Upper lobe of left lung (tissue), 4 donors: ENCODE measurements around the gene IQSEC1.

Source experiments
- CTCF ChIP-seq, 6 experiments: fragments of 450-650 bp in 4 of 6; fragments of 200-600 bp in 2 of 6; sonication (generic) in 2 of 6; IDR thresholded peaks; one replicate each; pipeline ENCODE4 v1.5.1; 2016 to 2019; ENCODE audit warnings: antibody characterized with exemption in 6 of 6
- EP300 ChIP-seq, 4 donors: sonication (generic); formaldehyde crosslinking; IDR thresholded peaks; one replicate each; pipeline ENCODE4 v1.5.1; 2017; ENCODE audit warnings: antibody characterized with exemption in 4 of 4, control low read depth in 2 of 4
- POLR2A ChIP-seq, 4 donors: fragments of 450-650 bp; IDR thresholded peaks; one replicate each; pipeline ENCODE4 v1.5.1; 2016 to 2017; ENCODE audit warnings: antibody characterized with exemption in 4 of 4, mild to moderate bottlenecking in 2 of 4

DNA sequence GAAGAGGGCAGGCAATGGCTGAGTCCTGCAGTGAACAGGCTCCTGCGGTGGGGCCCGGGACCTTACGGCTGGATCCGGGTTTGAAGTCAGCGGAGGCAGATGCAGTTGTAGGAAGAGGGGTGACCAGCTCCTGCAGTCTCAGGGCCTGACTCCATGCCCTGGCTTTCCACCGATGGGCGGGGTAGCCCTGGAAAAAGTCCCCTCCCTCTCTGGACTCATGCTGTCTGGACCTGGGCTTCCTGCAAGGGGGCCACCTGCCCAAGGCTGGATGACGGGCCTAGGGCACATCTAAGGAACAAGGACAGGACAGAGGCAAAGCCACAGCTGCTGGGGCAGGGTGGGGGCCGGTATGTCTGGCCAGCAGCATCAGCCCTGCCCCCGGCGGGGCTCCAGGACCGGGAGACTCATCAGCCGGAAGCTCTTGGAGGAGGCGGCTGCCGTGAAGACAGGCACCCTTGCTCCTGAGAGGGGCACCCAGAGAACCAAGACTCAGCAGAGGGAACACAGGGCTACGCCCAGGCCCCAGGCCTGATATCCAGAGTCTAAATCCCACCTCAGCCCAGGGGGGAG is 12.8 kb downstream of the IQSEC1 start:
- TF ChIP-seq EP300 (IDR thresholded peaks at IDR 0.05): no peak
- TF ChIP-seq CTCF (IDR thresholded peaks at IDR 0.05): no peak
- no peak for TF ChIP-seq POLR2A (IDR thresholded peaks at IDR 0.05)
